RWPE1 (cell line): ENCODE results near the gene AGMO.

Experiments used
- CTCF ChIA-PET: fragments of 350-600 bp; sonication (Branson Sonifier 250); formaldehyde crosslinking; extraction: SDS; loops from one replicate; lab custom pipeline; 2021; lab: Yijun Ruan, JAX
- POLR2A ChIA-PET: fragments of 400-600 bp; formaldehyde crosslinking; extraction: SDS; loops from one replicate; lab custom pipeline; 2020; ENCODE audit warnings: antibody characterized with exemption; ENCODE audit not compliant: low non-redundant PET; lab: Yijun Ruan, JAX
- DNase-seq: peaks from one replicate; pipeline ENCODE4 v3.0.0; 2012; ENCODE audit warnings: low spot score
- H3K27ac ChIP-seq: fragments of 450-650 bp; 2 replicates; pipeline ENCODE4 v1.5.1; 2017
- TF ChIP-seq, protein P1 (sequence below): fragments of 450-650 bp; conservative IDR thresholded peaks from 2 replicates; pipeline ENCODE4 v1.5.1; 2017; ENCODE audit warnings: low read depth, mild to moderate bottlenecking

AGMO gene

DNA sequence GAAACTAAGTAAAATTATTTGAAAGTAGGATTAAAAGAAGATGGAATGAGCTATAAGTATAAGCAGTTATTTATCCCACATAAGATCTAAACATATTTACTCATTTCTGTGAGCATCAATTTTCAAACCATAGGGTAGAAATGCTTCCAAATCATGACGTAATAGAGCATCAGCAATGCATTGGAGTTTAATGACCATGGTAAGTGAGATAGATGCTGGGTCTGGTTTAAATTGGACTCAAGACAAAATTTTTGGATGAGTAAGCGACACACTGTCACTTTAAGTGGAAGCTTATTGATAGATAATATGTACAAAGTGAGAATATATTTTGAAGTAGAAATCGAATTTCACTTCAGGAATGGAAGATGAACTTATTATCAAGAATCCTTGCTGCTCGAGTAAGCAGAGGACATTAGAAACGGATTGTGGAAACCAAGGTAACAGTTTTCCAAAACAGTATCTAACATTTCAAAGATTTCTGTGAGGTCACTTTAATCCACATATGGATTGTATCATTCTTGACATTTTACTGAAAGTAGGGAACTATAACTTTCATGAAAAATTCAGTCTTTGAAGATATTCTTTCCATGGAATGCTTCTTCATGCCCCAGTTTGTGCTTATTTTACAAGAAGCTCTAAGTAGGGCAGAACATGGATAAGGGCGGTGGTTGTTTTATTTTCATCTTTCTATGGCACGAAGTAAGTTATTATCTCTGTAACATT, 85.8 kb downstream of the AGMO start:
- ChIA-PET POLR2A (interaction anchor here (0.6 kb wide), 1 partner anchor 751 kb away, joined by 3 read pairs; no protein-coding TSS in a partner anchor), CTCF (interaction anchor here (0.7 kb wide), 1 partner anchor 20 kb away, joined by 4 read pairs; no protein-coding TSS in a partner anchor)
- no peak overlapping the region for H3K27ac ChIP-seq
- no peak for DNase-seq
- TF ChIP-seq, protein P1, sequence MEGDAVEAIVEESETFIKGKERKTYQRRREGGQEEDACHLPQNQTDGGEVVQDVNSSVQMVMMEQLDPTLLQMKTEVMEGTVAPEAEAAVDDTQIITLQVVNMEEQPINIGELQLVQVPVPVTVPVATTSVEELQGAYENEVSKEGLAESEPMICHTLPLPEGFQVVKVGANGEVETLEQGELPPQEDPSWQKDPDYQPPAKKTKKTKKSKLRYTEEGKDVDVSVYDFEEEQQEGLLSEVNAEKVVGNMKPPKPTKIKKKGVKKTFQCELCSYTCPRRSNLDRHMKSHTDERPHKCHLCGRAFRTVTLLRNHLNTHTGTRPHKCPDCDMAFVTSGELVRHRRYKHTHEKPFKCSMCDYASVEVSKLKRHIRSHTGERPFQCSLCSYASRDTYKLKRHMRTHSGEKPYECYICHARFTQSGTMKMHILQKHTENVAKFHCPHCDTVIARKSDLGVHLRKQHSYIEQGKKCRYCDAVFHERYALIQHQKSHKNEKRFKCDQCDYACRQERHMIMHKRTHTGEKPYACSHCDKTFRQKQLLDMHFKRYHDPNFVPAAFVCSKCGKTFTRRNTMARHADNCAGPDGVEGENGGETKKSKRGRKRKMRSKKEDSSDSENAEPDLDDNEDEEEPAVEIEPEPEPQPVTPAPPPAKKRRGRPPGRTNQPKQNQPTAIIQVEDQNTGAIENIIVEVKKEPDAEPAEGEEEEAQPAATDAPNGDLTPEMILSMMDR: no peak

DNA sequence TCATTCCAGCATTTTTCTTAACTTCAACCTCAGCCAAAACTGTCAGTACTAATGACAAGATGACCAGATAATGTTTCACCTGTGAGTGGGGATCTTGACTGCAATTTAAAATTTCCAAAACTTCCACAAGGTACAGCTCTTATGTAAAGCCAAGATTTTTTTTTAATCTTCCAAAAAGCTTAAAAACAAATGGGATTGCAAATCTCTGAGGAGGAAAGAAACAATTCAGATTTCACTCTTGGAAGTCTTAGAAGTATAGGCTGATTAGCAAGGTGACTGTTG, 90.2 kb downstream of the AGMO start:
- ChIA-PET CTCF (no interaction called here), POLR2A (no interaction called here)
- no peak for DNase-seq
- H3K27ac ChIP-seq: no peak overlapping the region
- TF ChIP-seq, protein P1: no peak

DNA sequence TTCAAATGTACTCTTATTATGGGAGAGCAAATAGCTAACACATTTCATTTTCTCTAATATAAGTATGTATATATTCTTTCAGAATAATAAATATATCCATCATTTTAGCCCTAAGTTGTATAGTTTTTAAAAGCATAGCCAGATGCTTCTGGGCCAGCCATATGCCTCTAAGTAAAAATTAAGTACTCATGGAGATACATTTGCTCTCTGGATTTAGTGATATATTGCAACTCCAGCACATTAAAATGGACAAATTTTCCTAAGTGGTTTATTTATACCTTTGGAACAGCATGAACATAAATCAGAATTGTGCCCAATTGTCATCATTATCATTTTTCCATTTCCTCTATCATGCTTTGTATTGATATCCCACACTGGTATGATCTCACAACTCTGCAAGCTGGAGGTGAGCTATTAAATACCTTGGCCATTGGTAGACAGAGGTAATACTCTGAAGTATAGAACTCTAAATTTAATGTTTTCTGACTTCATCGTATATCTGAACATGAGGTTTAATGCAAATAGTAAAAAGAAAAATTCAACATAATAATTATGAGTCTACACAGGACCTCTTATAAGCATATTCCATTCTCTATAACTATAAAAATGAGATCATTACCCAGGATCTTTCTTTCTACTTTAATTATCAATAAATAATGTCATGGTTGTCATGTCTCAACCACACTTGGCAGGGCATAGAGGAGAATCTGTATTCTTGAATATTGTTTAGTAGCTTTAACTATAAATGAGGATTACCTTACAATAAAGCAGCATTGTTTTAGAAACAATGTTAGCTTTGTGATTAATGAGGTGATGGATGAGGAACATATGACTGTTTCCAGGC, 90.8 kb downstream of the AGMO start:
- H3K27ac ChIP-seq: no peak overlapping the region
- TF ChIP-seq, protein P1: no peak
- POLR2A ChIA-PET: no interaction called here
- DNase-seq: no peak
- CTCF ChIA-PET: no interaction called here

DNA sequence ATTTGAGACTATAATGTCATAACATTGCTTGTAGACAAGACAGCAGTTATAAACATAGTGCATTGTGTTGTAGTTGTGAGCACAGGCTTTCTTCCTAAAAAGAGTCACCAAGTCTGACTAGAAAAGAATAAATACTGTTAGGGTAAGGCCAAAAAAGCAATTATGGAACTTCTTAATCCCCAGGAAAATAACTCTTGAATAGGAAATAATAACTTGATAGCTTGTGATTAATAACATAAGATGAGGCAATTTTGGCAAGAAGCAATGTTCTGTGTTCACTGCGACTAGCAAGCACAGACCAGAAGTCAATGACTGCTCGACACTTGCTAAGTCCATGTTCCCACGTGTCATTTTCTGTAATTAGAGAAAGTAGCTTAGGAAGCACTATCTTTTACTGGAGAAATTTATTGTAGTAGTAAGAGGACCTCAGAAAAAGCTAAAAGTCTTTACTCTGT, 97.1 kb downstream of the AGMO start:
- CTCF ChIA-PET: no interaction called here
- no peak for DNase-seq
- POLR2A ChIA-PET: no interaction called here
- TF ChIP-seq, protein P1: no peak
- H3K27ac ChIP-seq: no peak overlapping the region

DNA sequence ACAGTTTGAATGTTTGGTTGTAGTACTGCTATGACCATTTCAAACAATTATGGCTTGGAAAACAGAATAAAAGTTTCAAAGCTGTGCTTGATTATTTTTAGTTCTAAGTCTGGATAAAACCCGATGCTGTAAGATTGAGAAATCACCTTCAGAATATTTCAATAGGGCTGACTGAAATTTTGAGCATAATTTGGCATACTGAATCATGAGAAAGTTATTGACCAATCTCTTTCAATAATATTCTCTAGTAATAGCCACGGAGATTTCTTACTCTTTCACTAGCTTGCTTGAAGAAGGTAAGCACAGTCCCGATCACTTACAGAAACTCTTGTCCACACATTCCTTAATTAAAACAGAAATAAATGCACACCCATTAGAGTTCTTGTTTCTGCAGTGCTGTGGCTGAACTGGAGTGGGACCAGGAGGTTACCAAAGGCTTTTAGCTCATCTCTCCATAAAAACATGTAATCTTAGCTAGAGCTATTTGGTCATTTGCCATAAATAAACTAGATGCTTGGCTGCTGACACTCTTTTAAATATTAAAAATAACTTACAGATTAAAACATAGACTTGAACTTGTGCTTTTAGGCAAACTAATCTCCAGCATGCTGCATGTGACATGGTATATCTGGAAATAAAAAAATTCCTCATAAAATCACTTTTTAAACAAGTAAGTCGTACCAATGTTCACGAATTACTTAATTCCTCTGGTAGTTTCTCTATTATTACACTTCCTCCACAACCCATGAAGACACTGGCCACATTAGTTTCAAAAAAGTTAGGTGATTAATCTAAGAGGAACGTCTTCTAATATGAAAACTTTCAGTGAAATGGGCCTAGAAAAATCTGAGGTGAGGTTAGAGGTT, 97.8 kb downstream of the AGMO start:
- H3K27ac ChIP-seq: no peak overlapping the region
- DNase-seq: no peak
- TF ChIP-seq, protein P1: no peak
- ChIA-PET CTCF (no interaction called here), POLR2A (no interaction called here)

DNA sequence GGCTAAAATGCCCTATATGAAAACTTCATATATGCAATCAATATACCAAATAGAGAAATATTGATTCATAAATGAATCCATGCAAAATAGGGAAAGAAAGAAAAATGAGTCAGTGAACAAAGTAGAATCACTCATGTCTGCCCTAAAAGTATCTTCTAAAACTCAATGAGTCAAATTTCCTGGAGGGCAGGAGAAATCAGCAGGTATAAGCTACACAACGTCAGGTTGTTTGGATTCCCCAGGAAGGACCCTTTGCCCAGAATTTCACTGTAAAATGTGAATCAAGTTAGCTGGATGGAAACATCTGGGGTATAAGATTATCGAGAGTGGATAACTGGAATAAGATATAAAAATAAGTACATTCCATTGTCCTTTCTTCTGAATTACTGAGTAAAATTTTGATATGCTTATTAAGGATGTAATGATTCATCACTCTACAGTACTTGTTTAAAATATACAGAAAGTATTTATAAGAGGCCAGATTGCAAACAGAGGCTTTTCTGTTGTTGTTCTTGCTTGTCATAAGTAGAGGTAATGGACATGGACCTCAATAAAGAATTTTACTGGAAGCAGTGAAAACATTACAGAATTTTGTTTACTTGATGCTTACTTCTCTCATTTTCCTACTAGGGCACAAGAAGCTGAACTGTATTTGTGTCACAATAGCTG, 99.0 kb downstream of the AGMO start:
- POLR2A ChIA-PET: no interaction called here

More for the DNA sequence above, 99.0 kb downstream of the AGMO start:
- H3K27ac ChIP-seq: no peak overlapping the region
- TF ChIP-seq, protein P1: no peak
- DNase-seq: no peak
- CTCF ChIA-PET: no interaction called here
